Renal pelvis (tissue), 4 donors: ENCODE results near the gene ELOVL3. TPM values are rescaled to one million over a fixed set of nuclear protein-coding genes. Genes with fewer than 3 reads are reported as not detected.
"Not testable (repeated sequence)": the region's sequence is repeated elsewhere in the genome, so short reads cannot be mapped to it uniquely, and the experiment has no call there.

Experiments
- DNase-seq: peaks from one replicate; pipeline ENCODE4 v3.0.0-alpha.2; 2013
- polyA plus RNA-seq, 3 donors: library from polyadenylated mRNA; unstranded; fragments of 120-200 nt; gene quantifications; one replicate each; pipeline ENCODE4 v1.2.1, GENCODE V29; 2013; ENCODE audit not compliant: insufficient read length in 3 of 3

Gene ELOVL3
- polyA plus RNA-seq, 3 donors, result 2.1 to 3.1 (median 2.2) TPM

GRCh38 chr10:102247734-102248133 is 21.6 kb downstream of the ELOVL3 start:
- DNase-seq, result no peak

GRCh38 chr10:102252508-102252907 is 26.4 kb downstream of the ELOVL3 start:
- DNase-seq, result not testable (repeated sequence)

- DNase-seq, result no peak
Observed at GRCh38 chr10:102254426-102254825, 28.3 kb downstream of the ELOVL3 start.

- DNase-seq, result no peak
Observed at GRCh38 chr10:102255404-102255803, 29.3 kb downstream of the ELOVL3 start.

- no peak for DNase-seq
Observed at GRCh38 chr10:102261196-102261595, 35.1 kb downstream of the ELOVL3 start.

GRCh38 chr10:102261842-102262241 is 35.7 kb downstream of the ELOVL3 start:
- no peak for DNase-seq

GRCh38 chr10:102262744-102263370 is 36.8 kb downstream of the ELOVL3 start:
- DNase-seq, result no peak

- DNase-seq, result no peak
Observed at GRCh38 chr10:102264371-102264770, 38.3 kb downstream of the ELOVL3 start.

- no peak for DNase-seq
Observed at GRCh38 chr10:102266670-102267069, 40.6 kb downstream of the ELOVL3 start.

GRCh38 chr10:102267748-102268147 is 41.6 kb downstream of the ELOVL3 start:
- DNase-seq, result no peak

GRCh38 chr10:102268375-102268888 is 42.3 kb downstream of the ELOVL3 start:
- no peak for DNase-seq

GRCh38 chr10:102269017-102269416 is 42.9 kb downstream of the ELOVL3 start:
- DNase-seq, result no peak

- DNase-seq, result no peak
Observed at GRCh38 chr10:102274062-102274461, 48.0 kb downstream of the ELOVL3 start.

- no peak for DNase-seq
Observed at GRCh38 chr10:102275343-102275742, 49.2 kb downstream of the ELOVL3 start.

- no peak for DNase-seq
Observed at GRCh38 chr10:102279104-102279503, 53.0 kb downstream of the ELOVL3 start.

Other genes with a start within 250 kb of the ELOVL3 start
- gene ARMH3, start 170.1 kb upstream of the ELOVL3 start, polyA plus RNA-seq, result 10 to 100 TPM; 16.6 to 20.0 (median 19.6) TPM
- 10 to 100 TPM; 12.4 to 16.7 (median 15.9) TPM for gene HPS6, start 160.9 kb upstream of the ELOVL3 start, polyA plus RNA-seq
- gene LDB1, start 105.9 kb upstream of the ELOVL3 start, polyA plus RNA-seq, result 100 to 1,000 TPM; 120 to 144 (median 126) TPM
- 10 to 100 TPM; 36.0 to 37.2 (median 36.6) TPM for gene PPRC1, start 93.3 kb upstream of the ELOVL3 start, polyA plus RNA-seq
- 10 to 100 TPM; 94.3 to 100.0 (median 98.7) TPM for gene NOLC1, start 73.9 kb upstream of the ELOVL3 start, polyA plus RNA-seq
- gene PITX3, start 15.2 kb downstream of the ELOVL3 start, polyA plus RNA-seq, result 1 to 10 TPM; 1.0 to 1.4 (median 1.2) TPM
- 10 to 100 TPM; 49.5 to 58.4 (median 53.6) TPM for gene GBF1, start 19.2 kb downstream of the ELOVL3 start, polyA plus RNA-seq
- gene NFKB2, start 169.4 kb downstream of the ELOVL3 start, polyA plus RNA-seq, result 10 to 100 TPM; 20.6 to 22.7 (median 21.4) TPM
- gene PSD, start 192.5 kb downstream of the ELOVL3 start, polyA plus RNA-seq, result 10 to 100 TPM; 10.2 to 13.2 (median 12.2) TPM
- 10 to 100 TPM; 12.6 to 16.3 (median 14.8) TPM for gene FBXL15, start 194.5 kb downstream of the ELOVL3 start, polyA plus RNA-seq
- gene CUEDC2, start 206.3 kb downstream of the ELOVL3 start, polyA plus RNA-seq, result 10 to 100 TPM; 77.1 to 93.1 (median 91.5) TPM
- gene C10orf95, start 225.2 kb downstream of the ELOVL3 start, polyA plus RNA-seq, result 1 to 10 TPM; 1.0 to 2.4 (median 1.9) TPM